ENCODE data around the gene CCDC171. TPM values are rescaled to one million over a fixed set of nuclear protein-coding genes. Genes with fewer than 3 reads are reported as not detected.

Gene CCDC171
- total RNA-seq, 2 donors from 2014 or later, result 2.3 TPM

- intact Hi-C loops (cut with DNase I), result no loop called here
- Histone ChIP-seq H3K9ac (ENCODE audit: low read depth in 2 of 2, low read length in 2 of 2) (no peak overlapping the region), H3K4me1 (no peaks in the 10 kb centered on the region), H3K4me3 (no peak overlapping the region), H3K9me3 (no peaks in the 10 kb centered on the region), H3K27me3 (no peaks in the 10 kb centered on the region), H3K27ac (no peak overlapping the region), H3K36me3 (no peaks in the 10 kb centered on the region)
- no peak for DNase-seq
- no peak for TF ChIP-seq CTCF (IDR thresholded peaks at IDR 0.05)
Observed at GRCh38 chr9:15834541-15834940, 281.7 kb downstream of the CCDC171 start.

- DNase-seq, result peak; percentile 20
- Histone ChIP-seq H3K9ac (ENCODE audit: low read depth in 2 of 2, low read length in 2 of 2) (no peak overlapping the region), H3K4me3 (no peak overlapping the region), H3K4me1 (no peaks in the 10 kb centered on the region), H3K27ac (no peak overlapping the region), H3K27me3 (no peaks in the 10 kb centered on the region), H3K36me3 (no peaks in the 10 kb centered on the region), H3K9me3 (no peaks in the 10 kb centered on the region)
- intact Hi-C loops (cut with DNase I), result no loop called here
- TF ChIP-seq CTCF (IDR thresholded peaks at IDR 0.05), result peak; percentile 68
Observed at GRCh38 chr9:15837079-15837679, 284.3 kb downstream of the CCDC171 start.

GRCh38 chr9:15842051-15842450 is 289.2 kb downstream of the CCDC171 start:
- no peak for TF ChIP-seq CTCF (IDR thresholded peaks at IDR 0.05)
- H3K36me3 ChIP-seq, result no peaks in the 10 kb centered on the region
- H3K4me3 ChIP-seq, result no peak overlapping the region
- intact Hi-C loops (cut with DNase I), result no loop called here
- DNase-seq, result no peak
- H3K27me3 ChIP-seq, result no peaks in the 10 kb centered on the region
- H3K9ac ChIP-seq (ENCODE audit: low read depth in 2 of 2, low read length in 2 of 2), result no peak overlapping the region
- H3K9me3 ChIP-seq, result no peaks in the 10 kb centered on the region
- H3K4me1 ChIP-seq, result no peaks in the 10 kb centered on the region
- H3K27ac ChIP-seq, result no peak overlapping the region

GRCh38 chr9:15843316-15843715 is 290.5 kb downstream of the CCDC171 start:
- H3K27ac ChIP-seq, result no peak overlapping the region
- H3K9me3 ChIP-seq, result no peaks in the 10 kb centered on the region
- DNase-seq, result no peak

GRCh38 chr9:15843931-15844330 is 291.1 kb downstream of the CCDC171 start:
- no peak for DNase-seq
- Histone ChIP-seq H3K9me3 (no peaks in the 10 kb centered on the region), H3K27ac (no peak overlapping the region), H3K9ac (ENCODE audit: low read depth in 2 of 2, low read length in 2 of 2) (no peak overlapping the region), H3K27me3 (no peaks in the 10 kb centered on the region), H3K4me1 (no peaks in the 10 kb centered on the region), H3K36me3 (no peaks in the 10 kb centered on the region), H3K4me3 (no peak overlapping the region)
- intact Hi-C loops (cut with DNase I), result no loop called here
- TF ChIP-seq CTCF (IDR thresholded peaks at IDR 0.05), result no peak

More at GRCh38 chr9:15843316-15843715, 290.5 kb downstream of the CCDC171 start:
- H3K27me3 ChIP-seq, result no peaks in the 10 kb centered on the region
- H3K9ac ChIP-seq (ENCODE audit: low read depth in 2 of 2, low read length in 2 of 2), result no peak overlapping the region
- H3K36me3 ChIP-seq, result no peaks in the 10 kb centered on the region
- TF ChIP-seq CTCF (IDR thresholded peaks at IDR 0.05), result no peak
- H3K4me1 ChIP-seq, result no peaks in the 10 kb centered on the region
- H3K4me3 ChIP-seq, result no peak overlapping the region
- intact Hi-C loops (cut with DNase I), result no loop called here

All from colonic mucosa (tissue), 4 donors.